IMR-90 (cell line): ENCODE results near the gene ZDHHC14. TPM values are rescaled to one million over a fixed set of nuclear protein-coding genes. Genes with fewer than 3 reads are reported as not detected.
"Not testable (repeated sequence)": the region's sequence is repeated elsewhere in the genome, so short reads cannot be mapped to it uniquely, and the experiment has no call there.

Experiments
- ATAC-seq: fragments of 200-7000 bp; cut with Tn5 transposase; 2 replicates; pipeline ENCODE4 v1.9.1; 2020; ENCODE audit warnings: low read depth, mild to moderate bottlenecking, moderate library complexity
- BruUV-seq: library from RNA; stranded (reverse); fragments of 400-500 nt; replicated peaks from 2 replicates; lab custom pipeline; 2021; lab: Mats Ljungman, UMichigan
- CTCF ChIA-PET: fragments of 300-600 bp; formaldehyde crosslinking; extraction: SDS; loops from one replicate; lab custom pipeline; 2021; ENCODE audit warnings: antibody characterized with exemption; lab: Yijun Ruan, JAX
- POLR2A ChIA-PET: fragments of 300-600 bp; sonication (Branson Sonifier 250); formaldehyde crosslinking; loops from one replicate; lab custom pipeline; 2022; ENCODE audit warnings: antibody characterized with exemption; ENCODE audit not compliant: unreplicated experiment; lab: Charles Lee
- DNase-seq: peaks from one replicate; pipeline ENCODE4 v3.0.0; 2013
- H2AFZ ChIP-seq: replicated peaks from 2 replicates; pipeline ENCODE3; 2013; ENCODE audit warnings: low read length, mild to moderate bottlenecking; ENCODE audit not compliant: poor library complexity
- H2AK5ac ChIP-seq: 2 replicates; pipeline ENCODE4 v1.6.1; 2013; ENCODE audit warnings: low read depth, low read length, inconsistent platforms
- H2AK9ac ChIP-seq: replicated peaks from 2 replicates; pipeline ENCODE3; 2013; ENCODE audit warnings: mild to moderate bottlenecking, low read depth, low read length, moderate library complexity; ENCODE audit not compliant: poor library complexity
- H2BK120ac ChIP-seq: 2 replicates; pipeline ENCODE4 v1.6.1; 2013; ENCODE audit warnings: low read depth, low read length, inconsistent platforms
- H2BK15ac ChIP-seq: 3 replicates; pipeline ENCODE4 v1.6.1; 2013; ENCODE audit warnings: low read depth, low read length, inconsistent platforms
- H2BK20ac ChIP-seq: 2 replicates; pipeline ENCODE4 v1.6.1; 2013; ENCODE audit warnings: low read depth, mild to moderate bottlenecking, inconsistent platforms, low read length, moderate library complexity
- H2BK5ac ChIP-seq: 2 replicates; pipeline ENCODE4 v1.6.1; 2013; ENCODE audit warnings: mild to moderate bottlenecking, low read depth, low read length, inconsistent platforms; ENCODE audit not compliant: poor library complexity, severe bottlenecking
- H3K14ac ChIP-seq: replicated peaks from 2 replicates; pipeline ENCODE4 v1.6.1; 2013; ENCODE audit warnings: low read depth, low read length, inconsistent platforms
- H3K18ac ChIP-seq: 2 replicates; pipeline ENCODE4 v1.6.1; 2013; ENCODE audit warnings: low read depth, low read length, control low read depth
- H3K23ac ChIP-seq: 2 replicates; pipeline ENCODE4 v1.6.1; 2013; ENCODE audit warnings: low read depth, low read length, inconsistent platforms
- H3K27ac ChIP-seq: 2 replicates; pipeline ENCODE4 v1.5.1; 2013; ENCODE audit warnings: mild to moderate bottlenecking, control low read depth, low read length; ENCODE audit not compliant: insufficient read depth
- H3K27me3 ChIP-seq: 2 replicates; pipeline ENCODE4 v1.6.1; 2013; ENCODE audit warnings: low read length; ENCODE audit not compliant: control insufficient read depth, insufficient read depth
- H3K36me3 ChIP-seq: 2 replicates; pipeline ENCODE4 v1.6.1; 2013; ENCODE audit warnings: low read length, mixed read lengths; ENCODE audit not compliant: control insufficient read depth, insufficient read depth
- H3K4ac ChIP-seq: 2 replicates; pipeline ENCODE4 v1.6.1; 2013; ENCODE audit warnings: low read depth, low read length, inconsistent platforms
- H3K4me1 ChIP-seq: 2 replicates; pipeline ENCODE4 v1.6.1; 2013; ENCODE audit warnings: low read length, mixed read lengths; ENCODE audit not compliant: control insufficient read depth, insufficient read depth
- H3K4me2 ChIP-seq: 2 replicates; pipeline ENCODE4 v1.6.1; 2013; ENCODE audit warnings: low read depth, mild to moderate bottlenecking, control low read depth, low read length, moderate library complexity
- H3K4me3 ChIP-seq: 2 replicates; pipeline ENCODE4 v1.5.1; 2013; ENCODE audit warnings: low read depth, mild to moderate bottlenecking, control low read depth, low read length, moderate library complexity; ENCODE audit not compliant: insufficient read depth
- H3K56ac ChIP-seq: 2 replicates; pipeline ENCODE4 v1.6.1; 2013; ENCODE audit warnings: low read length, inconsistent platforms; ENCODE audit not compliant: insufficient read depth; ENCODE audit errors: extremely low read depth
- H3K79me1 ChIP-seq, 2 experiments: 2 replicates each; pipeline ENCODE4 v1.6.1; 2013; ENCODE audit warnings: low read length in 2 of 2, inconsistent platforms in 1 of 2, low read depth in 1 of 2
- H3K9ac ChIP-seq: 2 replicates; pipeline ENCODE4 v1.6.1; 2013; ENCODE audit warnings: low read depth, low read length, control low read depth
- H3K9me1 ChIP-seq: 2 replicates; pipeline ENCODE4 v1.6.1; 2013; ENCODE audit warnings: low read length, inconsistent platforms; ENCODE audit not compliant: insufficient read depth
- H3K9me3 ChIP-seq: 2 replicates; pipeline ENCODE4 v1.6.1; 2013; ENCODE audit warnings: low read length; ENCODE audit not compliant: control insufficient read depth, insufficient read depth
- H4K20me1 ChIP-seq: 2 replicates; pipeline ENCODE4 v1.6.1; 2013; ENCODE audit warnings: low read length, inconsistent platforms; ENCODE audit not compliant: insufficient read depth
- H4K5ac ChIP-seq: 2 replicates; pipeline ENCODE4 v1.6.1; 2013; ENCODE audit warnings: mild to moderate bottlenecking, low read depth, low read length, control low read depth
- H4K8ac ChIP-seq, 2 experiments: 2 replicates each; pipeline ENCODE4 v1.6.1; 2013; ENCODE audit warnings: low read depth in 2 of 2, low read length in 2 of 2, control low read depth in 1 of 2, inconsistent platforms in 1 of 2
- H4K91ac ChIP-seq: 2 replicates; pipeline ENCODE4 v1.6.1; 2013; ENCODE audit warnings: low read depth, low read length, inconsistent platforms; ENCODE audit not compliant: insufficient read depth
- WGBS, 2 experiments: methylation state at CpG; one replicate each; pipeline versions ENCODE4 v1.1.5 to v1.1.7; 2013; ENCODE audit warnings: missing lambda C conversion rate in 2 of 2; ENCODE audit not compliant: insufficient read length in 1 of 2; ENCODE audit errors: extremely low coverage in 2 of 2; 5-methylcytosine and 5-hydroxymethylcytosine counted together
- dilution Hi-C: fragments of 300-500 bp; cut with HindIII; formaldehyde crosslinking; loops from one replicate; pipeline ENCODE4 v1.14.3; 2018; ENCODE audit warnings: low sequenced_read_pairs; ENCODE audit not compliant: unreplicated experiment
- in situ Hi-C: fragments of 300-500 bp; cut with MboI; formaldehyde crosslinking; loops from 3 replicates; pipeline ENCODE4 v1.14.3; 2019; ENCODE audit warnings: low sequenced_read_pairs, inconsistent platforms, mixed read lengths
- intact Hi-C: fragments of 100-400 bp; cut with micrococcal nuclease; formaldehyde crosslinking; loops from 2 replicates; pipeline ENCODE4 v1.10.0; 2022
- polyA plus RNA-seq, 3 experiments: library from polyadenylated mRNA; depleted of rRNA; stranded (reverse); fragments of >200 nt; gene quantifications; 2 replicates each; pipeline ENCODE4 v1.2.3, GENCODE V29; 2012; ENCODE audit warnings: low replicate concordance in 1 of 3
- total RNA-seq: library from RNA; depleted of rRNA; stranded (reverse); fragments of >200 nt; gene quantifications from 2 replicates; pipeline ENCODE4 v1.2.3, GENCODE V29; 2012

ZDHHC14 gene
- total and polyA plus RNA-seq, 2 of the 4 experiments (the other 2 are of a cell fraction) = 0.90 to 2.0 TPM

DNA sequence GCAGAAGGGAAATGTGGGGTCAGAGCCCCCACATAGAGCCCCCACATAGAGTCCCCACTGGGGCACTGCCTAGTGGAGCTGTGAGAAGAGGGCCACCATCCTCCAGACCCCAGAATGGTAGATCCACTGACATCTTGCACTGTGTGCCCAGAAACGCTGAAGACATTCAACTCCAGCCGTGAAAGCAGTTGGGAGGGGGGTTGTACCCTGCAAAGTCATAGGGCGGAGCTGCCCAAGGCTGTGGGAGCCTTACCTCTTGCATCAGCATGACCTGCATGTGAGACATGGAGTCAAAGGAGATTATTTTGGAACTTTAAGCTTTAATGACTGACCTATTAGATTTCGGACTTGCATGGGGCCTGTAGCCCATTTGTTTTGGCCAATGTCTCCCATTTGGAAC, 209.7 kb downstream of the ZDHHC14 start:
- H4K5ac ChIP-seq, H3K56ac ChIP-seq, H2BK120ac ChIP-seq, POLR2A ChIA-PET, H3K9ac ChIP-seq, H3K23ac ChIP-seq, ATAC-seq, H3K36me3 ChIP-seq, H4K91ac ChIP-seq, H3K14ac ChIP-seq, dilution Hi-C loops, H3K79me1 ChIP-seq, H2BK15ac ChIP-seq, H2BK5ac ChIP-seq, H4K20me1 ChIP-seq, H4K8ac ChIP-seq, H3K27me3 ChIP-seq, H3K4ac ChIP-seq, H2BK20ac ChIP-seq, H2AFZ ChIP-seq, H2AK5ac ChIP-seq, H3K4me3 ChIP-seq, H3K27ac ChIP-seq, H2AK9ac ChIP-seq, H3K4me2 ChIP-seq, H3K9me1 ChIP-seq, CTCF ChIA-PET, BruUV-seq, intact Hi-C loops, H3K18ac ChIP-seq, DNase-seq, in situ Hi-C loops, H3K9me3 ChIP-seq, H3K4me1 ChIP-seq: not testable (repeated sequence)
- WGBS, 2 experiments = no CpG with 5 or more reads among the region's 4 CpGs
